ENCODE measurements around the gene DOC2A. TPM values are rescaled to one million over a fixed set of nuclear protein-coding genes. Genes with fewer than 3 reads are reported as not detected.

The DOC2A gene
- total RNA-seq (2012; rRNA removed) (under 0.01 TPM in 1 of 2 replicates, not detected in the other), polyA plus RNA-seq (2012; rRNA removed) (0.48 and 0.50 TPM in 2 replicates), Bru-seq, nascent RNA (not detected), BruChase-seq, experiment 1, labeled RNA remaining after a 6-hour chase (percentile 16 among the genes with signal in this experiment), BruChase-seq, experiment 2, labeled RNA remaining after a 2-hour chase (not detected)
- polyA plus RNA-seq (2012; cell fraction: cytosol; rRNA removed) = 0.37 and 0.68 TPM in 2 replicates
- 6.0 and 7.2 TPM in 2 replicates for polyA plus RNA-seq (2012; cell fraction: nucleus; rRNA removed; ENCODE audit: low replicate concordance)
- long read RNA-seq = 0 reads

DNA sequence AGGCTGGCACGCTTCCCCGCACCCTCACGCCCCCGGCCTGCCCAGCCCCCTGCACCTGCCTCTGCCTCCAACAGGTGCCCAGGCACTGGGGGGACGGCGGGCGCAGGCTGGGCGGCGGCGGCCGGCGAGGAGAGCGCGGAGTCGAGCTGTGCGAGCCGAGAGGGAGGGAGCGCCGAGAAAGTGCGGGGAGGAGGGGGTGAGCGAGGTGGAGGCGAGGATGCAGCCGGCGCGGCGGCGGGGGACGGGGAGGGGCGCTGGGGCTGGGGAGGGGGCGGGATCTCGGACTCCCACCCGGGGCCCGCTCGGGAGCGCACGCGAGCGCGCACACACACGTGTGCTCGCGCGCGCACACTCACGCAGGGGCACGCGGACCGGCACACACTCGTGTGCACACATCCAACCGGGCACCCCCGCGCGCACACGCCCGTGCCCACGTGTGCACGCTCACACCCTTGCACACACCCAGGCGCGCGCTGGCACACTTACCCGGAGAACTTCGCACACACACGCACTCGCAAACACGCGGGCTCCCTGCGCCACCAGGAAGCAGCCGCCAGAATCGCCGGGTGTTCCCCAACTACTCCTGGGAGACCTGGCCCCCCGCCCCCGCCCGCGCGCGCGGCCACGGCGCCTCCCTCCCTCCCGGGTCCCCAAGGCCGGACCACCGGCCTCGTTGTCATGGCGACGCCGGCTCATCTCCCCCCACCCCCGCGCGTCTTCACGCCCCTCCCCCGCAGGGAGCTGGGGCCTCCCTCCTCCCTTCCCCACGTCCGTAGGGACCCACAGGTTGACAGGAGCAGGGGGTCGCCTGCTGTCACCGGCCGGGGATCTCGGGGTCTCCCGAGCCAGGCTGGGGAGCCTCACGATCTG lies at the start of gene DOC2A:
Gene DOC2A, minus strand, starts transcription at position 184 of the 870 bp plus-strand sequence. CDS start 805 bp downstream, outside the sequence.
- Histone ChIP-seq H2BK15ac (ENCODE audit: low read depth, low read length) (no peak within 1 kb of the TSS), H2BK5ac (ENCODE audit: low read depth, low read length, poor library complexity, severe bottlenecking) (no peak within 1 kb of the TSS), H2BK20ac (ENCODE audit: low read depth, low read length) (no peak within 1 kb of the TSS), H2AK5ac (ENCODE audit: low read depth, low read length) (no peak within 1 kb of the TSS), H3K4me2 (ENCODE audit: low read depth, low read length) (peak within 1 kb of the TSS; percentile 92), H4K5ac (ENCODE audit: low read depth, low read length) (no peak within 1 kb of the TSS), H3K79me1 (ENCODE audit: low read depth in 1 of 2, low read length in 2 of 2) (no peaks in the 10 kb centered on the region), H3K27me3 (ENCODE audit: control insufficient read depth, insufficient read depth, low read length) (peaks cover 27% of the 10 kb centered on the region), H2BK120ac (ENCODE audit: low read depth, low read length) (no peak within 1 kb of the TSS), H2AFZ (replicated peaks; ENCODE audit: low read length, poor library complexity) (peak within 1 kb of the TSS; percentile 88), H3K9me1 (ENCODE audit: insufficient read depth, low read length) (no peaks in the 10 kb centered on the region), H3K9ac (ENCODE audit: low read depth, low read length) (no peak within 1 kb of the TSS), H3K4me3 (ENCODE audit: insufficient read depth, low read depth, low read length) (peak within 1 kb of the TSS; percentile 42), H3K36me3 (ENCODE audit: control insufficient read depth, insufficient read depth, low read length) (no peaks in the 10 kb centered on the region), H4K91ac (ENCODE audit: insufficient read depth, low read depth, low read length) (no peak within 1 kb of the TSS), H3K4me1 (ENCODE audit: control insufficient read depth, insufficient read depth, low read length) (no peaks in the 10 kb centered on the region; the same call in 1 of the 2 replicates), H3K9me3 (ENCODE audit: control insufficient read depth, insufficient read depth, low read length) (no peaks in the 10 kb centered on the region), H4K20me1 (ENCODE audit: insufficient read depth, low read length) (no peaks in the 10 kb centered on the region; the same call in 1 of the 2 replicates), H4K8ac (ENCODE audit: low read depth in 2 of 2, low read length in 2 of 2) (no peak within 1 kb of the TSS), H3K56ac (ENCODE audit: extremely low read depth, insufficient read depth, low read length) (no peak within 1 kb of the TSS), H3K14ac (replicated peaks; ENCODE audit: low read depth, low read length) (no peak within 1 kb of the TSS), H3K27ac (ENCODE audit: insufficient read depth, low read length) (no peak within 1 kb of the TSS), H3K23ac (ENCODE audit: low read depth, low read length) (no peak within 1 kb of the TSS), H3K18ac (ENCODE audit: low read depth, low read length) (no peak within 1 kb of the TSS), H2AK9ac (replicated peaks; ENCODE audit: low read depth, low read length, poor library complexity) (peak within 1 kb of the TSS; percentile 78), H3K4ac (ENCODE audit: low read depth, low read length) (no peak within 1 kb of the TSS)
- BruUV-seq (replicated peaks) = no TSS peak
- CTCF ChIA-PET = no interaction called here
- 8% methylated on average over 12 of the region's 99 CpGs; no CpG with 5 or more reads in 1 of the 2 experiments for WGBS, 2 experiments (ENCODE audit: extremely low coverage in 2 of 2, insufficient read length in 1 of 2)
- peak; percentile 73 for ATAC-seq (ENCODE audit: low read depth)
- dilution Hi-C loops (cut with HindIII; ENCODE audit: low sequenced_read_pairs, unreplicated experiment) = no loop called here
- intact Hi-C loops (cut with micrococcal nuclease) = no loop called here
- no peak for DNase-seq
- POLR2A ChIA-PET (ENCODE audit: unreplicated experiment) = no interaction called here
- TF ChIP-seq USF2 (IDR thresholded peaks at IDR 0.05; ENCODE audit: low read depth, low read length) (no peak), MAZ (IDR thresholded peaks at IDR 0.05; ENCODE audit: borderline replicate concordance, low read depth, low read length) (peak; percentile 34; the same call in 1 of the 2 replicates)
- in situ Hi-C loops (cut with MboI; ENCODE audit: low sequenced_read_pairs) = no loop called here

Measured in IMR-90 (cell line).